Measurements from ENCODE around the gene CDH12.

Gene CDH12

GRCh38 chr5:21783074-21783679 lies 1070.0 kb downstream of the CDH12 start:
- Histone ChIP-seq H3K36me3 (replicated peaks) (no peaks in the 10 kb centered on the region), H3K4me1 (no peaks in the 10 kb centered on the region), H3K27me3 (ENCODE audit: low read depth) (no peaks in the 10 kb centered on the region), H3K4me3 (no peak overlapping the region), H3K9me3 (no peaks in the 10 kb centered on the region)
- DNase-seq (ENCODE audit: low spot score in 2 of 2), result no peak
- in situ Hi-C loops (cut with MboI; ENCODE audit: low sequenced_read_pairs), result no loop called here

- Histone ChIP-seq H3K4me3 (no peak overlapping the region), H3K9me3 (no peaks in the 10 kb centered on the region), H3K27me3 (ENCODE audit: low read depth) (no peaks in the 10 kb centered on the region), H3K36me3 (replicated peaks) (no peaks in the 10 kb centered on the region), H3K4me1 (no peaks in the 10 kb centered on the region)
- in situ Hi-C loops (cut with MboI; ENCODE audit: low sequenced_read_pairs), result no loop called here
- no peak for DNase-seq (ENCODE audit: low spot score in 2 of 2)
Measured at GRCh38 chr5:21776466-21776865, 1076.7 kb downstream of the CDH12 start.

- no peaks in the 10 kb centered on the region for H3K27me3 ChIP-seq (ENCODE audit: low read depth)
- DNase-seq (ENCODE audit: low spot score in 2 of 2), result no peak
- in situ Hi-C loops (cut with MboI; ENCODE audit: low sequenced_read_pairs), result no loop called here
Measured at GRCh38 chr5:21774801-21775200, 1078.3 kb downstream of the CDH12 start.

GRCh38 chr5:21774281-21774680 lies 1078.9 kb downstream of the CDH12 start:
- Histone ChIP-seq H3K4me3 (no peak overlapping the region), H3K4me1 (no peaks in the 10 kb centered on the region), H3K36me3 (replicated peaks) (no peaks in the 10 kb centered on the region), H3K27me3 (ENCODE audit: low read depth) (no peaks in the 10 kb centered on the region), H3K9me3 (no peaks in the 10 kb centered on the region)
- in situ Hi-C loops (cut with MboI; ENCODE audit: low sequenced_read_pairs), result no loop called here
- DNase-seq (ENCODE audit: low spot score in 2 of 2), result no peak

More at GRCh38 chr5:21774801-21775200, 1078.3 kb downstream of the CDH12 start:
- Histone ChIP-seq H3K4me3 (no peak overlapping the region), H3K9me3 (no peaks in the 10 kb centered on the region), H3K4me1 (no peaks in the 10 kb centered on the region), H3K36me3 (replicated peaks) (no peaks in the 10 kb centered on the region)

- no peak for DNase-seq (ENCODE audit: low spot score in 2 of 2)
- in situ Hi-C loops (cut with MboI; ENCODE audit: low sequenced_read_pairs), result no loop called here
- H3K4me3 ChIP-seq, result no peak overlapping the region
- no peaks in the 10 kb centered on the region for H3K9me3 ChIP-seq
- H3K27me3 ChIP-seq (ENCODE audit: low read depth), result no peaks in the 10 kb centered on the region
- H3K36me3 ChIP-seq (replicated peaks), result no peaks in the 10 kb centered on the region
- no peaks in the 10 kb centered on the region for H3K4me1 ChIP-seq
Measured at GRCh38 chr5:21773456-21773855, 1079.7 kb downstream of the CDH12 start.

- in situ Hi-C loops (cut with MboI; ENCODE audit: low sequenced_read_pairs), result no loop called here
Measured at GRCh38 chr5:21765406-21765805, 1087.7 kb downstream of the CDH12 start.

GRCh38 chr5:21739096-21739495 lies 1114.0 kb downstream of the CDH12 start:
- Histone ChIP-seq H3K36me3 (replicated peaks) (no peaks in the 10 kb centered on the region), H3K27me3 (ENCODE audit: low read depth) (no peaks in the 10 kb centered on the region), H3K9me3 (no peaks in the 10 kb centered on the region), H3K4me1 (no peaks in the 10 kb centered on the region; the same call in 1 of the 2 replicates), H3K4me3 (no peak overlapping the region)
- in situ Hi-C loops (cut with MboI; ENCODE audit: low sequenced_read_pairs), result no loop called here
- DNase-seq (ENCODE audit: low spot score in 2 of 2), result no peak

More at GRCh38 chr5:21765406-21765805, 1087.7 kb downstream of the CDH12 start:
- Histone ChIP-seq H3K4me3 (no peak overlapping the region), H3K9me3 (no peaks in the 10 kb centered on the region), H3K4me1 (no peaks in the 10 kb centered on the region), H3K36me3 (replicated peaks) (no peaks in the 10 kb centered on the region), H3K27me3 (ENCODE audit: low read depth) (0 out of 2 replicates have a peak, but pooled peaks cover 2% of the 10 kb centered on the region)
- DNase-seq (ENCODE audit: low spot score in 2 of 2), result no peak

- H3K4me3 ChIP-seq, result no peak overlapping the region
- DNase-seq (ENCODE audit: low spot score in 2 of 2), result no peak
- H3K4me1 ChIP-seq, result no peaks in the 10 kb centered on the region
- no peaks in the 10 kb centered on the region for H3K9me3 ChIP-seq
- in situ Hi-C loops (cut with MboI; ENCODE audit: low sequenced_read_pairs), result no loop called here
- H3K27me3 ChIP-seq (ENCODE audit: low read depth), result no peaks in the 10 kb centered on the region
- H3K36me3 ChIP-seq (replicated peaks), result no peaks in the 10 kb centered on the region
Measured at GRCh38 chr5:21723500-21723899, 1129.6 kb downstream of the CDH12 start.

- DNase-seq (ENCODE audit: low spot score in 2 of 2), result no peak
- in situ Hi-C loops (cut with MboI; ENCODE audit: low sequenced_read_pairs), result no loop called here
- H3K4me3 ChIP-seq, result no peak overlapping the region
Measured at GRCh38 chr5:21711866-21712758, 1141.0 kb downstream of the CDH12 start.

GRCh38 chr5:21709770-21710169 lies 1143.4 kb downstream of the CDH12 start:
- no peak for DNase-seq (ENCODE audit: low spot score in 2 of 2)
- Histone ChIP-seq H3K9me3 (no peaks in the 10 kb centered on the region), H3K4me1 (no peaks in the 10 kb centered on the region), H3K36me3 (replicated peaks) (no peaks in the 10 kb centered on the region), H3K27me3 (ENCODE audit: low read depth) (peaks cover 5% of the 10 kb centered on the region; the same call in 1 of the 2 replicates), H3K4me3 (no peak overlapping the region)
- in situ Hi-C loops (cut with MboI; ENCODE audit: low sequenced_read_pairs), result no loop called here

More at GRCh38 chr5:21711866-21712758, 1141.0 kb downstream of the CDH12 start:
- no peaks in the 10 kb centered on the region for H3K36me3 ChIP-seq (replicated peaks)
- no peaks in the 10 kb centered on the region for H3K9me3 ChIP-seq
- no peaks in the 10 kb centered on the region for H3K4me1 ChIP-seq
- no peaks in the 10 kb centered on the region for H3K27me3 ChIP-seq (ENCODE audit: low read depth)

- peaks cover 7% of the 10 kb centered on the region for H3K27me3 ChIP-seq (ENCODE audit: low read depth)
- no peaks in the 10 kb centered on the region for H3K9me3 ChIP-seq
- H3K36me3 ChIP-seq (replicated peaks), result no peaks in the 10 kb centered on the region
- in situ Hi-C loops (cut with MboI; ENCODE audit: low sequenced_read_pairs), result no loop called here
- H3K4me1 ChIP-seq, result peaks cover 4% of the 10 kb centered on the region; the same call in 1 of the 2 replicates
- DNase-seq (ENCODE audit: low spot score in 2 of 2), result no peak
- H3K4me3 ChIP-seq, result no peak overlapping the region
Measured at GRCh38 chr5:21704974-21705668, 1148.0 kb downstream of the CDH12 start.

GRCh38 chr5:21701317-21701716 lies 1151.8 kb downstream of the CDH12 start:
- no peaks in the 10 kb centered on the region for H3K36me3 ChIP-seq (replicated peaks)
- DNase-seq (ENCODE audit: low spot score in 2 of 2), result peak; percentile 8 to 83
- peaks cover 7% of the 10 kb centered on the region for H3K27me3 ChIP-seq (ENCODE audit: low read depth)
- H3K9me3 ChIP-seq, result no peaks in the 10 kb centered on the region
- in situ Hi-C loops (cut with MboI; ENCODE audit: low sequenced_read_pairs), result no loop called here
- H3K4me1 ChIP-seq, result peaks cover 4% of the 10 kb centered on the region; the same call in 1 of the 2 replicates
- H3K4me3 ChIP-seq, result no peak overlapping the region
